Muscle layer of colon (tissue), 2 donors: ENCODE measurements around the gene ACP2.

Experiments used
- H3K27ac ChIP-seq: one replicate; pipeline ENCODE4 v1.7.0; 2013; ENCODE audit warnings: low read depth, mild to moderate bottlenecking, low read length, moderate library complexity
- H3K27me3 ChIP-seq, 2 donors: one replicate each; pipeline ENCODE4 v1.7.0; 2013; ENCODE audit warnings: low read length in 2 of 2, mild to moderate bottlenecking in 2 of 2; ENCODE audit not compliant: insufficient read depth in 2 of 2, control insufficient read depth in 1 of 2
- H3K36me3 ChIP-seq: one replicate; pipeline ENCODE4 v1.7.0; 2013; ENCODE audit warnings: mild to moderate bottlenecking, low read length; ENCODE audit not compliant: insufficient read depth
- H3K4me1 ChIP-seq: one replicate; pipeline ENCODE4 v1.7.0; 2013; ENCODE audit warnings: mild to moderate bottlenecking, low read length; ENCODE audit not compliant: insufficient read depth
- H3K4me3 ChIP-seq, 2 donors: one replicate each; pipeline ENCODE4 v1.7.0; 2013; ENCODE audit warnings: low read length in 2 of 2, low read depth in 1 of 2, mild to moderate bottlenecking in 1 of 2, moderate library complexity in 1 of 2
- H3K9ac ChIP-seq: one replicate; pipeline ENCODE4 v1.7.0; 2013; ENCODE audit warnings: low read length
- H3K9me3 ChIP-seq: one replicate; pipeline ENCODE4 v1.7.0; 2013; ENCODE audit warnings: mild to moderate bottlenecking, low read length
- donor health status: abdominal sarcoma.
- donor health status: Adenocarcinoma of cecum.

The ACP2 gene

DNA sequence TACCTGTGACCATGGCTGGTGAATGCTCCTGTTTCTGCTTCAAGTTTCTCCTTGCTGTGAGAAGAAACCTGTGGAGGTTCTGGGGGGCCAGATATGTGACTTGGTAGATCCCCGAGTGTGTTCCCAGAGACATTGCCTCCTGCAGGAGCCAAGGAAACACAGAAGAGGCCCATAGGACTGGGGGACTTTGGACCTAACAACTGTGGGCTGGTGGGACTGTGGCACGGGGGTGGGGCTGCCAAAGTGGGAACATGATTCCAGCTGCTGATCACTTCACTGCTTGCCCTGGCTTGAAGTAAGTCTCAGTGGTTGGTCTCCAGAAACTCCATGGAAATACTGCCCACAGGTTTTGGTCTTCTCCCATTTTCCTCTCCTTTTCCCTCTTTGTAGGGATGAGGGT lies 5.0 kb upstream of the ACP2 start:
- H3K27ac ChIP-seq, result no peak overlapping the region
- no peaks in the 10 kb centered on the region for H3K36me3 ChIP-seq
- no peak overlapping the region for H3K4me3 ChIP-seq
- H3K27me3 ChIP-seq, result no peaks in the 10 kb centered on the region
- H3K9ac ChIP-seq, result no peak overlapping the region
- no peaks in the 10 kb centered on the region for H3K9me3 ChIP-seq
- peaks cover 39% of the 10 kb centered on the region for H3K4me1 ChIP-seq

DNA sequence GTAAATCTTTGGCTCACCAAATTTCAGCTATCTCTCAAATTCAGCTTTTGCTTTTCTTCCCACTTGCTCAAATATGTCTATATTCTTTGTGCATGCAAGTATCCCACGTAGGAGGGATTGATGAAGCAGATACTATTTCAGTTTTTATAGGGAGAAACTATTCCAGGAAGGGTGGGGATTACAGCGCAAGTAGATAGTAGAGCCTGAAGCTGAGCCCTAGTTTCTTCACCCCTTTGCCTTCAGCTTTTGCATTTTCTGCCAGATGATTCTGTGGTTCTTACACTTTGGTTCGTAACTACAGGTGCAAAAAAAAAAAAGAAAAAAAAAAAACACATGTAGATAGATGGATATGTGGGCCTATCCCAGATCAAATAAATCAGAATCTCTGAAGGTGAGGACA lies 3.1 kb upstream of the ACP2 start:
- Histone ChIP-seq H3K4me3 (no peak overlapping the region), H3K4me1 (peaks cover 36% of the 10 kb centered on the region), H3K9ac (no peak overlapping the region), H3K27ac (no peak overlapping the region), H3K27me3 (no peaks in the 10 kb centered on the region), H3K36me3 (no peaks in the 10 kb centered on the region), H3K9me3 (no peaks in the 10 kb centered on the region)

DNA sequence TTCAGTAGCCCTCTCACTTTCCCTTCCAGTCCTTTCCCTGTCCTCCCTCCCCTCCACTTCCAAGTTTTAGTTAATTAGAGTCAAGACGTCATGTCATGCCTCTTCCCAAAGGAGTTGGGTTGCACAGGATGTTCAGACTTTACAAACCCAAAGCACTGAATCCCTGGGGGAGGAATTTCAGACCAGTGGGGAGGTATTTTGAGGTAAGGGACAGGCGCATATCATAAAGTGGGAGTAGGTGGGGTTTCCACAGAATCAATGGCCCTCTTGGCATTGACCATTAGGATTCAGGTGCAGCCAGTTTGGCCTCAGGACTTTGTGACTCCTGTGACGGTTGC lies 733 bp upstream of the ACP2 start:
- no peaks in the 10 kb centered on the region for H3K9me3 ChIP-seq
- H3K4me1 ChIP-seq, result peaks cover 30% of the 10 kb centered on the region
- H3K27me3 ChIP-seq, result no peaks in the 10 kb centered on the region
- peak overlapping the region; percentile 83 for H3K27ac ChIP-seq
- H3K4me3 ChIP-seq, result peak overlapping the region; percentile 75 to 99
- H3K36me3 ChIP-seq, result peaks cover 17% of the 10 kb centered on the region
- peak overlapping the region; percentile 95 for H3K9ac ChIP-seq

DNA sequence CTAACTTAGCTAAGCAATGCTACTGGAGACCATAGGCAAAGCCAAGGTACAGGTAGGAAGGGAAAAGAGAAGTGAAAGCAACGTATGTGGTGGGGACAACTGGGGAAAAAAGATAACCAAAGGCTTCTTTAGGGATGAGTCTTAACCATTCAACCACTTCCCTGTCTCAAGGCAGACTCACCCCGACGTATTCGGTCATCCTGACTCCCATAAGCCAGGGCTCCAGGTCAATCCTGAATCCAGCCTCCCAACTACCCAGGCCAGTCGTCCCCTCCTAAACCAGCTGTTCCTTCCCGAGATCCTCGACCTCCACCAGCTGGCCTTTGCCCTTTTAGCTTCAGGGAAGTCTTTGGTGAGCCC lies 330 bp downstream of the ACP2 start:
- peaks cover 20% of the 10 kb centered on the region for H3K4me1 ChIP-seq
- H3K9ac ChIP-seq, result peak overlapping the region; percentile 95
- no peaks in the 10 kb centered on the region for H3K9me3 ChIP-seq
- peak overlapping the region; percentile 83 for H3K27ac ChIP-seq
- H3K27me3 ChIP-seq, result no peaks in the 10 kb centered on the region
- peaks cover 24% of the 10 kb centered on the region for H3K36me3 ChIP-seq
- H3K4me3 ChIP-seq, result peak overlapping the region; percentile 75 to 99

DNA sequence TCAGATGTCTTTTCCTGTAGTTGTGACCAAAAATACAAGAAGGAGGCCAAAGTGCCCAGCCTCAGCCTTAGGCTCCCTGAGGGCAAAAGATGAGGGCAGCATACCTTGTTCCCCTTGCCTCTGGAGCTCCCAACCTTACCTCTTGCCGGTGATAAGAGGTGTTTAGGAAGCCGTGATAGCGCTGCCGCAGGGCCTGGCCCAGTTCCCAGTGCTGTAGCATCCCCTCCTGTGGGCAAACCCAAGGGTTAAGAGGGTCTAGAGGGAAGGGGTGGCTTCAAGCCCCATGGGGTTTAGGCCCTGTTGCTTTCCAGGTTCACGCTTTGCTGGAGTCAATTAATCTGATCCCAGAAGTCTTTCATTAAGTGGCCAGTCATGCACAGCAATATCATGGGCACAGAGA lies 1.1 kb downstream of the ACP2 start:
- Histone ChIP-seq H3K4me1 (peaks cover 20% of the 10 kb centered on the region), H3K27ac (no peak overlapping the region), H3K4me3 (peak overlapping the region in 1 of 2 donors; percentile 99), H3K36me3 (peaks cover 32% of the 10 kb centered on the region), H3K27me3 (no peaks in the 10 kb centered on the region), H3K9me3 (no peaks in the 10 kb centered on the region), H3K9ac (peak overlapping the region; percentile 95)

DNA sequence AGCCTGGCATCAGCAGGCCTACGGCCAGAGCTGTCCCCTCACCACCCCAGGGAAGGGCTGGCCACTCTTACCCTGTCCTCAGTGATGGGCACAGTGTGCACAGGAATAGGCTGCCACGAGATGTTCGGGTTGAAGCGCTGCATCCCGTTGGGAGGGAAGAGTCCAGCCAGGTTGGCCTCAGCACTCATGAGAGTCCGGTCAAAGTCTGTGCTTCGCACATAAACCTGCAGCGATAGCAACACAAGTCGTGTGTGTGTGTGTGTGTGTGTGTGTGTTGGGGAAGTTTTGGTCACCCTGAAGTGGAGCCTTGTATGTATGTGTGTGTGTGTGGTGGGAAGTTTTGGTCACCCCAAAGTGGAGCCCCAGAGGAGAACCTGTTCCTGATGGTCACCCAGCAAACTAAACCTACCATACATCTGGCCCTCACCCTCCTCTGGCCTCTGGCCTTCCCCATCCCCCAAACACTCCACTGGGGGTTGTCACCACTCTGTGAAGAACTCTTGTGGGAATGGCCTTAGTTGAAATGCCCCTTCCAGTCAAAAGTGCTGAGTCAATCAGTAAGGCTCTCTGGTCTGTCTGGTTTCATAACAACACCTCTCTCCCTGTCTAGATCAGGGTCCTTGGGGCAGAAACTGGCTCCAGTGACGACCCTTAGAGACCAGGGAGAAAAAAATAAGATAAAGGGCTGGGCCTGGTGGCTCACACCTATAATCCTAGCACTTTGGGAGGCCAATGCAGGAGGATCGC lies 2.8 kb downstream of the ACP2 start:
- no peak overlapping the region for H3K27ac ChIP-seq
- peaks cover 48% of the 10 kb centered on the region for H3K36me3 ChIP-seq
- no peaks in the 10 kb centered on the region for H3K9me3 ChIP-seq
- no peak overlapping the region for H3K4me3 ChIP-seq
- H3K4me1 ChIP-seq, result peaks cover 20% of the 10 kb centered on the region
- H3K9ac ChIP-seq, result no peak overlapping the region
- H3K27me3 ChIP-seq, result no peaks in the 10 kb centered on the region

DNA sequence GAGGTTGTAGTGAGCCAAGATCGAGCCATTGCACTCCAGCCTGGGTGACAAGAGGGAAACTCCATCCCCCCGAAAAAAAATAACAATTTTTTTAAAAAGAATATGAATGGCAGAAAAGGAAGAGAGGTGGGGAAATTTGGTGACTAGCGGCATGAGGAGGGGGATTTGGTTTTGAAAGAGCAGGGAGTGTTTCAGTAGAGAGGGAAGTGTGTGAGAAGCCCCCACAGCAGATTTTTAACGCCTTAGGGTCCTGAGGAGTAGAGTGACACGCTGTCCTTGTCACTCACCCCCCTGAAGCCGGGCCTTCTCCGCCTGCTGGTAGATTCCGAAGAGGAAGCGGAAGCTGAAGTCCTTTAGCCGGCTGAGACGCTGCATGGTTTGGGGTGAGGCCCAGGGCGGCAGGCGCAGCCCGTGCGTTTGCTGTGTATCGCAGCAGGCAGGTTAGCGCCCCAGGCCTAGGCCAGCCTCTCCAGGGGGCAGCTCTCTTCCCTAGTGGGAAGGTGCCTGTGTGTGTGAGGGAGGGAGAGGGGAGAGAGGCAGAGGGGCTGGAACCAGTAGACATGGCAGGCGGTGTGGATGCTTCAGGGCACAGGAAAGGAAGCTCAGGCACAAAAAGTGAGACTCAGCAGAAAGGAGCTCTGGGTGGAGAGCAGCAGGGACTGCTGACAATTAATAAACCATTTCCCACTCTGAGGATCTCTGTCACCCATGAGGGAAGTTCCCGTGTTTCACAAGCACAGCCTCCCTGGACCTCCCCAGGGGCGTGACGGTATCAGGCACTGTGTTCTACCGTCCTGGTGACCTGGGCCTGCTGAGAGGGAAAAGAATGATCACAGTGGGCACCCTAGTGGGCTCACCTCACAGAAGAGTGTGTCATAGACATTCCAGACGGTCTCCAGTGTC lies 3.9 kb downstream of the ACP2 start:
- Histone ChIP-seq H3K27ac (no peak overlapping the region), H3K4me1 (peaks cover 20% of the 10 kb centered on the region), H3K36me3 (peaks cover 56% of the 10 kb centered on the region), H3K9ac (no peak overlapping the region), H3K4me3 (no peak overlapping the region), H3K9me3 (no peaks in the 10 kb centered on the region), H3K27me3 (no peaks in the 10 kb centered on the region)

DNA sequence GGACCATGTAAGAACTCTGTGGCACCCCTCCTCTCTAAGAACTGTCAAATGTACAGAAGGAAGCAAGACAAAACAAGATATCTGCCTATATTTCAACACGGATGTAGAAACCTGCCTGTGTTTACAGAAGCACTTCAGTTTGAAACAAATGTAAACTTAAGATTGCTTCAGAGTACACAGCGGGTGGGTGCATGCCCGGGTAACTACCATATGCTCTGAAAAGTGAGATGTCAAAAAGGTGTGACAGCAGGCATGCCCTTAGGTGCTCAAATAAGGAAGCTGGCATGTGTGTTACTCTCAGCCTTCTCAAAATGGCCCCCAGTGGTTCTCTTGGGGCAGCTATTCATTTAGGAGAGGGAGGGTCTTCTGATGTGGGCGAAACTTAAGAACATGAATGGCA lies 5.2 kb downstream of the ACP2 start:
- peaks cover 15% of the 10 kb centered on the region for H3K4me1 ChIP-seq
- peaks cover 66% of the 10 kb centered on the region for H3K36me3 ChIP-seq
- no peaks in the 10 kb centered on the region for H3K9me3 ChIP-seq
- no peak overlapping the region for H3K4me3 ChIP-seq
- no peak overlapping the region for H3K27ac ChIP-seq
- no peaks in the 10 kb centered on the region for H3K27me3 ChIP-seq
- no peak overlapping the region for H3K9ac ChIP-seq

DNA sequence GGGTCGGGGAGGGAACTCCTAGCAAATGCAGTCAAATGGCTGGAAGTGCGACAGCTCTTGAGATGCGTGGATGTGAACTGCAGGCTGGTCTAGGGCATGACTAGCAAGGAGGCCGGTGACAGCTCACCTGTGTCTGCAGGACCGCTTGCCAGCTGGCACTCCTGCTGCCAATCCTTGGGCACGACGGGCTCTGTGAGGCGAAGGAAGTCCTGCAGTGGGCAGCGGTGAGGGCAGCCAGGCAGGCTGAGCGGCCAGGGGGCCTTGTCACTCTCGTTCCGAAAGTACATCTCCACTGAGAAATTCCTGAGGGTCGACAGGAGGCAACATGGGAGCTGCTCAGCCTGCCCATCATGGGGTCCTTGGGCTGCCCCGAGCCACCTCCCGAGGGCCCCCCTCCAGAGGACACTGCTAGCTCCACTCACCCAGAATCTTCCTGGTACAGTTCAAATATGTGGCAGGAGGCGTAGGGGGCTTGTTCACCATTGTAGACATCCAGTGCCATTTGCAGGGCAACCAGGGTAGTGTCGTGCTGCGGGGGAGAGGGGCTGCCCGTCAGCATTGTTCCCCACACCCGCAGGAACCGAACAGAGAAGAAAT lies 5.9 kb downstream of the ACP2 start:
- Histone ChIP-seq H3K27me3 (no peaks in the 10 kb centered on the region), H3K9ac (no peak overlapping the region), H3K27ac (no peak overlapping the region), H3K4me1 (peaks cover 9% of the 10 kb centered on the region), H3K4me3 (no peak overlapping the region), H3K9me3 (no peaks in the 10 kb centered on the region), H3K36me3 (peaks cover 72% of the 10 kb centered on the region)

DNA sequence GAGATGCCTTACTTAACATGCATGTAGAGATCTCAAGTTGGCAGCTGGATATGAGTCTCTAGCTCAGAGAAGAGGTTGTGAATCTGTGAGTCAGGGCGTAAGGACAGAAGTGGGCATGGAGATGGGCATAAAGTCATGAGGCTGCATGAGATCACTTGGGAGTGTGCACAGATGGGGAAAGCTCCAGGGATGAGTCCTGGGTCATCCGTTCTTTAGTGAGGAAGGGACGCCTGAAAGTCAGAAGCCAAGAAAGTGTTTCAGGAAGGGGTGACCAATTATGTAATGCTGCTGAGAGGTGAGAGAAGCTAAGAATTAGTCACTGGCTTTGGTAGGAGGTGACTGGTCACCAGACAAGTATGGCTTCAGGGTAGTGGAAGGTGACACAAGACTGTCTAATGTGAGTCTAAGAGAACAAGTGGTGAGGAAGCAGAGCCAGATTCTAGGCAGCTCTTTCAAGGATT lies 6.7 kb downstream of the ACP2 start:
- Histone ChIP-seq H3K27ac (no peak overlapping the region), H3K27me3 (no peaks in the 10 kb centered on the region), H3K9ac (no peak overlapping the region), H3K4me1 (peaks cover under 1% of the 10 kb centered on the region), H3K9me3 (no peaks in the 10 kb centered on the region), H3K36me3 (peaks cover 73% of the 10 kb centered on the region), H3K4me3 (no peak overlapping the region)

DNA sequence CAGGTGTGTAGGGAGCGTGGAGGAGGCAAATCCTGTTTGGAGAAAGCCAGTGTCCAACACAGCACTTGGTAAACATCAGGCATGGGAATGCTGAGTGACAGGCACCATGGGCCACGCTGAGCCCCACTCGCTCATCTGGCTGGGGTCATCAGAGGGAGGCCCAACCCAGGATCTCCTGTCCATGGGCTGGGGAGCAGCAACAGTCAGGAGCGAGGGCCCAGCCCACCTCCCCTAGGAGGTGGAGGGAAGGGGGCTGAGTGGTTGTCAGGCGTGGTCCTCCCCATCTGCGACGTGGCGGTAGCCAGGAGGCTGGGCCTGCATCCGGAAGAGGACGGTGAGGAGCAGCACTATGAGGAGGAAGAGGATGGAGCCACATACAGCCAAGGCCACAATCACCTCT lies 8.8 kb downstream of the ACP2 start:
- H3K9ac ChIP-seq, result no peak overlapping the region
- H3K4me3 ChIP-seq, result no peak overlapping the region
- H3K27me3 ChIP-seq, result no peaks in the 10 kb centered on the region
- H3K36me3 ChIP-seq, result peaks cover 66% of the 10 kb centered on the region
- no peak overlapping the region for H3K27ac ChIP-seq
- no peaks in the 10 kb centered on the region for H3K4me1 ChIP-seq
- no peaks in the 10 kb centered on the region for H3K9me3 ChIP-seq
